Measurements from ENCODE around the gene TENT5C.

TENT5C gene

DNA sequence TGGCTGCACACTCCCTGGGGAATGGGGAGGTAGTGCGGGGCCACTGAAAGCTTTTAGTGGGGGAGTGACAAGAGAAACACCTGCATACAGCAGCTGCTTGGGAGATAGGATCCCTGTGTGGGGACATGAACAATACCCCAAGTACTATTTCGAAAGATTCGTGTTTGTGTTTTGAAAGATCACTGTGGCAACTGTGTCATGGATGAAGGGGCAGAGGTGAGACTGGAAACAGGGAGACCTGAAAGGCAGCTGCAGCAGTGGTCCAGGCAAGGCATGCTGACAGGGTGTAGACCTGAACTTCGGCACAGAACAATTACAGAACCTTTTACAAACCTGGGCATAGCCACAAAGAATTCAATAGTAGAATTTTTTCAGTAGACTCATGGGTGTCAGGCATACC lies 32.9 kb downstream of the TENT5C start:
- DNase-seq (ENCODE audit: extremely low spot score) = no peak
- TF ChIP-seq, protein P1, sequence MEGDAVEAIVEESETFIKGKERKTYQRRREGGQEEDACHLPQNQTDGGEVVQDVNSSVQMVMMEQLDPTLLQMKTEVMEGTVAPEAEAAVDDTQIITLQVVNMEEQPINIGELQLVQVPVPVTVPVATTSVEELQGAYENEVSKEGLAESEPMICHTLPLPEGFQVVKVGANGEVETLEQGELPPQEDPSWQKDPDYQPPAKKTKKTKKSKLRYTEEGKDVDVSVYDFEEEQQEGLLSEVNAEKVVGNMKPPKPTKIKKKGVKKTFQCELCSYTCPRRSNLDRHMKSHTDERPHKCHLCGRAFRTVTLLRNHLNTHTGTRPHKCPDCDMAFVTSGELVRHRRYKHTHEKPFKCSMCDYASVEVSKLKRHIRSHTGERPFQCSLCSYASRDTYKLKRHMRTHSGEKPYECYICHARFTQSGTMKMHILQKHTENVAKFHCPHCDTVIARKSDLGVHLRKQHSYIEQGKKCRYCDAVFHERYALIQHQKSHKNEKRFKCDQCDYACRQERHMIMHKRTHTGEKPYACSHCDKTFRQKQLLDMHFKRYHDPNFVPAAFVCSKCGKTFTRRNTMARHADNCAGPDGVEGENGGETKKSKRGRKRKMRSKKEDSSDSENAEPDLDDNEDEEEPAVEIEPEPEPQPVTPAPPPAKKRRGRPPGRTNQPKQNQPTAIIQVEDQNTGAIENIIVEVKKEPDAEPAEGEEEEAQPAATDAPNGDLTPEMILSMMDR (IDR thresholded peaks at IDR 0.05; ENCODE audit: control extremely low read depth, extremely low read depth, low read depth, missing control alignments) = no peak
- ChIA-PET CTCF (interaction anchor here (1.5 to 2.3 kb wide), 3 partner anchors 10 to 120 kb away, joined by 3 to 8 read pairs (median 5); no protein-coding TSS in a partner anchor), POLR2A (no interaction called here)

DNA sequence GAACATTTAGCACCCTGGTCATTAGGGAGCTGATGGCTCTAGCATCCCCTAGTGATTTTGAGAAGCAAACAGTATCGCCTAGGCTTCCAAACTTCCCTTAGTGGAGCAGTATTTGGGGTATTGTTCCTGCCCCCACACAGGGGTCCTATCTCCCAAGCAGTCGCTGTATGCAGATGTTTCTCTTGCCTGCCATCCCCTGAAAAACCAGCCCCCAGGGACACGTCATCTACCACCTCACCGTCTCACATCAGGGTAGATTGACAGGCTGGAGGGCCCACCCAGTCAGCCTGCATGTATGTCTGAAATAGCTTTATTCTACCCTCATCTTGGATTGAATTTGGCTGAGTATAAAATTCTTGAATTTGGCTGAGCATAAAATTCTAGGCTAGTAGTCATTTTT lies 33.9 kb downstream of the TENT5C start:
- ChIA-PET CTCF (interaction anchor here (1.0 to 2.7 kb wide), 3 partner anchors 10 to 17 kb away, joined by 3 to 9 read pairs (median 8); no protein-coding TSS in a partner anchor), POLR2A (no interaction called here)
- TF ChIP-seq, protein P1 (IDR thresholded peaks at IDR 0.05; ENCODE audit: control extremely low read depth, extremely low read depth, low read depth, missing control alignments) = no peak

DNA sequence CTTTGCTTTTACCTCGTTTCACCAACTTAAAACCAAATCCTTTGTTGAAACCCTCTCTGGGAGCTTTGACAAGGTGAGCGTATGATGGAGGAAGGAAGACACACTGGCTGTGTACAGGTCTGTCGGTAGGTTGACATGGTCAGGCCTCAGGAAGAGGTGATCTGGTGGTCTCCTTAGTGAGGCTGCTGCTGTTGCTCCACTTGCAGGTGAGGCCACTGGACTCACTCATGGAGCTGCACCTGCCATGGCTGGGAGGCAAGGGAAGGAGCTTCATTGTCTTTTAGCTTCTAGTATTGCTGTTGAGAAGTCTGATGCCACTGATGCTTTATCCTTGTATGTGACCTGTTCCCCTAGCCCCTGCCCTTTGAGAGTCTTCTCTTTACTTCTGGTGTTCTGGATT lies 35.7 kb downstream of the TENT5C start:
- no peak for DNase-seq (ENCODE audit: extremely low spot score)
- ChIA-PET CTCF (interaction anchor here (0.9 to 2.7 kb wide), 8 partner anchors 8 to 50 kb away, joined by 3 to 9 read pairs (median 3); no protein-coding TSS in a partner anchor), POLR2A (no interaction called here)
- TF ChIP-seq, protein P1 (IDR thresholded peaks at IDR 0.05; ENCODE audit: control extremely low read depth, extremely low read depth, low read depth, missing control alignments) = no peak

More for the DNA sequence above, 33.9 kb downstream of the TENT5C start:
- no peak for DNase-seq (ENCODE audit: extremely low spot score)

DNA sequence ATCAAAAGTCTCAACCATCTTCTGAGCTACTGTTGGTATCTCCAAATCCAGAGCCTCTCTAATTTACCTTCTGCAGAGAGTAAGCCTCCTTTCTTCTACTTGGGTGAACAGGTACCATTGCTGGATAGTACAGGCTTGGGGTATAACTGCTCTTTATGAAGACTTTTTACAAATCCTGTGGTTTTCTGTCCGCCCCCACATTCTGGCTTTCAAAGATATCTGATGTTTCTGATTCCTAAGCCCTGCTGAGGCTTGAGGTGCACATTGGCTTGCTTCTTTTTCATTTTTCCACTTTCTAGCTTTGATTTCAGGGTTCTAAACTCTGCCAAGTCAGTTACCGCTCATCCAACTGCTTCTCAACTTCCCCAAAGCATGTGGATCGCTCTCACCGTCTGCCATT lies 37.1 kb downstream of the TENT5C start:
- TF ChIP-seq, protein P1 (IDR thresholded peaks at IDR 0.05; ENCODE audit: control extremely low read depth, extremely low read depth, low read depth, missing control alignments) = no peak
- CTCF ChIA-PET = interaction anchor here (0.8 to 3.1 kb wide), 7 partner anchors 11 to 119 kb away, joined by 3 to 15 read pairs (median 3); no protein-coding TSS in a partner anchor
- no peak for DNase-seq (ENCODE audit: extremely low spot score)
- POLR2A ChIA-PET = no interaction called here

DNA sequence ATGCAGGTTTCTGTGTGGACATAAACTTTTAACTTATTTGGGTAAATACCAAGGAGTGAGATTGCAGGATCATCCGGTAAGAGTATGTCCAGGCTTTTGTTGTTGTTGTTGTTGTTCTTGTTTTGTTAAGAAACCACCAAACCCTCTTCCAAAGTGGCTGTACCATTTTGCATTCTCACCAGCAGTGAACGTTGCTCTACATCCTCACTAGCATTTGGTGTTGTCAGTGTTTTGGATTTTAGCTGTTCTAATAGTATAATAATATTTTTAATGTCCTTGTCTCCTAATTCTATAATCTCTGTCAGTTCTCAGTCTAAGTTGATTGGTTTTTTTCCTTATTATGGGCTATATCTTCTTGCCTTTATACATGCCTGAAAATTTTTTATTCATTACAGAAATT lies 37.8 kb downstream of the TENT5C start:
- no peak for DNase-seq (ENCODE audit: extremely low spot score)
- ChIA-PET POLR2A (no interaction called here), CTCF (interaction anchor here (0.8 to 3.1 kb wide), 11 partner anchors 10 to 120 kb away, joined by 3 to 15 read pairs (median 4); no protein-coding TSS in a partner anchor)
- TF ChIP-seq, protein P1 (IDR thresholded peaks at IDR 0.05; ENCODE audit: control extremely low read depth, extremely low read depth, low read depth, missing control alignments) = no peak

- no peak for DNase-seq (ENCODE audit: extremely low spot score)
- TF ChIP-seq, protein P1 (IDR thresholded peaks at IDR 0.05; ENCODE audit: control extremely low read depth, extremely low read depth, low read depth, missing control alignments) = no peak
- CTCF ChIA-PET = interaction anchor here (1.0 to 3.1 kb wide), 6 partner anchors 9 to 23 kb away, joined by 3 to 15 read pairs (median 4); no protein-coding TSS in a partner anchor
- POLR2A ChIA-PET = no interaction called here
Measured at GRCh38 chr1:117644696-117645311, 39.0 kb downstream of the TENT5C start.

Measured in GM10248 (cell line).